HG02938 (cell line): ENCODE measurements around the gene CCDC157.
"Not testable (repeated sequence)": the region's sequence is repeated elsewhere in the genome, so short reads cannot be mapped to it uniquely, and the experiment has no call there.

Source experiments
- ATAC-seq: cut with Tn5 transposase; IDR thresholded peaks from one replicate; pipeline ENCODE4 v1.9.1; 2021; ENCODE audit warnings: mild to moderate bottlenecking, moderate library complexity; ENCODE audit not compliant: unreplicated experiment

CCDC157 gene

GRCh38 chr22:30386960-30387827 lies 30.4 kb downstream of the CCDC157 start, which contains the start of gene RNF215:
TSS of gene RNF215 (minus strand) at chr22:30387411. CDS start at chr22:30387313, 98 bp downstream.
- peak; percentile 66 for ATAC-seq

DNA sequence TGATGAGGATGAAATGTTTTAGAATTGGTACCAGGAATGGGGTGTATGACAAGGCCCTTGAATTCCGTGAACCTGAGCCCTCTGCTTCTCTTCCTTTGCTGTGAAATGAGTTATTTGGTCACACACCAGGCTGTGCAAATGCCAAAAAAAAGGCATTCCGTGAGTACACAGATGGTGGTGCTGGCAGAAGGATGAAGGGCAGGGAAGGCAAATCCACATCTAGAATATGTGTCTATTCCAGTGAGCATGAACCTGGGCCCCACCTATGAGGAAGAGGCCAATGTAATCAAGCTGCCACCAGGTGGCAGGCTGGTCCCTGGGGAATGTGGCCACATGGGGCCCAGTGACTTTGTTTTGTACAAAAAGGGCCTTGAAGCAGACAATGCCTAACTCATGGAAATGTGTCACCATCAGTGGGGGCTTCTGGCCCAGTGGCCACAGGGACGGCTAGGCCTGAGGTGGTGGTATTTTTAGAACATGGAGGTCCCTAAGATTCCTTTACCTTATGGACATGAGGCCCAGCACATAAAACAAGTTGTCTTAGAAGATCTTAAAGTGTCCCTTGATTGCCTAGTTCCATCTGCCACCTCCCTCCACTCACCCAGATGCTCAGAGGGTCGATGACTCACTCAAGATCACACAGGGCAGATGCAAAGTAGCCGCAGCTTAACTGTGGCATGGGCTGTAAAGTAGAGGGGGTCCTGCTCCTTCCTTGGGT lies 34.3 kb downstream of the CCDC157 start:
- ATAC-seq: no peak

GRCh38 chr22:30392661-30393321 lies 36.0 kb downstream of the CCDC157 start:
- ATAC-seq: no peak

DNA sequence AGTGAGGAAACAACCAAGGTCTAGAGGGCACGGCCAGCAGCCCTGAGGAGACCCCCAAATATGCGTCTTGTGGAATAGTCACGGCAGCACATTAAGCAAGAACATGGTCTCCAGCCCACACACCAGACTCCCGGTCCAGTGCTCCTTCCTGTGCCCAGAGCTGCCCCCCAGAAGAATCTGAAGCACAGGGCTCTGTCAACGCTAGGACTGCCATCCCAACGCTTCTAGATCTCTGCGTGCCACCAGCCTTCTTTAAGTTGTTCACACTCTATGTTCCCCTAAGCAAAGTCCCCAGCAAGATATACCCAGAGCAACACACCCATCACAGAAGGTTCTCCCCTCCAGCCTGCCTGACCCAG lies 36.5 kb downstream of the CCDC157 start:
- no peak for ATAC-seq

- no peak for ATAC-seq
Observed at GRCh38 chr22:30393885-30394284, 37.1 kb downstream of the CCDC157 start.

- no peak for ATAC-seq
Observed at GRCh38 chr22:30396871-30397655, 40.3 kb downstream of the CCDC157 start, which contains the start of gene SEC14L2. TSS of gene SEC14L2 (plus strand) at chr22:30397018. CDS start at chr22:30397117, 99 bp downstream.

DNA sequence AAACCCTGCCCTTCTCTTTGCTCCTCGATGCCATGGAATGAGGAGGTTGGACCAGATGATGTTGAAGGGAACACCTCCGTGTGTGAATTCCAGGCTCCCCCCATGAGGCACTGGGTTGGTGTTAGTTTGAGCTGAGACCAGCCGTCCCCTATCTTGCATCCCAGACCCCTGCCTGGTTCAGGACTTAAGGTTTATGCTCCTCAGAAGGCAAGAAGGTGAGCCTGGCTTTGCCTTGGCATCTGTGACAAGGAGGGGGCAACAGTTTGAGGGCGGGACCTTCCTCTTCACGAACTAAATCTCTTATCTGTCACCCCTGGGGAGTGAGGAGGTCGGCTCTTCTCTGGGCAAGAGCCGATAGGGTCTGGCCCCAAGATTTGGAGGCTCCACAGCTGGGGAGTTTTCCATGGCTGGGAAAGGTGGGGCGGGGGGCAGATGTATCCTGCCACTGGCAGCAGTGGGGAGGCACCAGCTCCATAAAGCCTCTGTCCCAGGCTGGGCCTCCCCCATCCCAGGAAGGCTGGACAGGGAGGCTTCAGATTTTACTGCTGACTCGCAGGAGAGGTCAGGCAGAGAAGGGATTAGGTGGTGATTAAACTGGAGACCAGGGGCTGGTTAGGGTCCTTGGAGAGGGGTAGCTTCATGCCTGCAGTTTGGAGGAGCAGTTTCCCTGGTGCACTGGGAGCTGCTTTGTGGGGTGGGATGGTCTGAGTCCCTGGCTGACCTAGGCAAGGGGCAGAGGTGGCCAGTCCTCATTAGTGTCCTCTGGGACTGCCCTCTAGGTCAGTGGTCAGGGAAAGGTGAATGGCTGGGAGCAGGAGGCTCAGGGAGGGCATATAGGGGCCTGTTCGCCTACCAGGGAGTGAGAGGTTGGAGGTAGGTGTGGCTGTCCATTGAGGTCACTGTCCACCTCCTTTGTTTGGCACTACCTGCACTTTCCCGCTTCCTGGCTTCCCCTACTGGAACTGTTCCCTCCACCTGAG lies 41.1 kb downstream of the CCDC157 start:
- no peak for ATAC-seq

DNA sequence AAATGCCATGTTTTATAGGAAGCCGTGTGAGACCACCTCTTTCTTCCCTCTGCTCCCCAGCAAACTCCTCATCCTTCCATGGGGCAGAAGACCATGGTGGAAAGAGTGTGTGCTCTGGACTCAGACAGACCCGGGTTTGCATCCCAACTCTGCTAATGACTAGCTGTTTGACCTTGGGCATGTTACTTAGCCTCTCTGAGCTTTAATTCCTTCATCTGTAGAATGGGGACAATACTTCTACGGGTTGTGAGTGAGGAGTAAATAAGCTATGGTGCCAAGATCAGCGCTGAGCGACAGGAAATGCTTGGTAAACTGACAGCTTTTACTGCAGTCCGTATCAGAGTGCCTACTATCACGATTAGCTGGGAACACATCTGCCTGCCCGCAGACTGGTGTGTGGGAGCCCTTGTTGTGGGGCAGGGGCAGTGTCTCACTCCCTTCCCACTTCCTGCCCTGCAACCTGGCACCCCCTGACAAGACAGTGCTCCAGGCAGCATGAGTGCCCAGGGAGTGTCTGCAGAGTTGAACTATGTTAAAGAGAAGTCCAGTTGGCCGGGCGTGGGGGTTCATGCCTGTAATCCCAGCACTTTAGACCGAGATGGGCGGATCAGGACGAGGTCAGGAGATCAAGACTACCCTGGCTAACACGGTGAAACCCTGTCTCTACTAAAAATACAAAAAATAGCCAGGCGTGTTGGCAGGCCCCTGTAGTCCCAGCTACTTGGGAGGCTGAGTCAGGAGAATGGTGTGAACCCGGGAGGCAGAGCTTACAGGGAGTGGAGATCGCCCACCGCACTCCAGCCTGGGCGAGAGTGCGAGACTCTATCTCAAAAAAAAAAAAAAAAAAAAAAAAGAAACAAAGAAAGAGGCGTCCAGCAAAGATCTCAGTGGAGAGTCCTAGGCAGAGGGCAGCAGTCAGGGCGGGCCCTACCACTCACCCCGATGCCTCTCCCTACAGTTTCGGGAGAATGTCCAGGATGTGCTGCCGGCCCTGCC lies 42.2 kb downstream of the CCDC157 start:
- ATAC-seq: no peak

GRCh38 chr22:30399718-30400117 lies 42.9 kb downstream of the CCDC157 start:
- ATAC-seq: no peak

DNA sequence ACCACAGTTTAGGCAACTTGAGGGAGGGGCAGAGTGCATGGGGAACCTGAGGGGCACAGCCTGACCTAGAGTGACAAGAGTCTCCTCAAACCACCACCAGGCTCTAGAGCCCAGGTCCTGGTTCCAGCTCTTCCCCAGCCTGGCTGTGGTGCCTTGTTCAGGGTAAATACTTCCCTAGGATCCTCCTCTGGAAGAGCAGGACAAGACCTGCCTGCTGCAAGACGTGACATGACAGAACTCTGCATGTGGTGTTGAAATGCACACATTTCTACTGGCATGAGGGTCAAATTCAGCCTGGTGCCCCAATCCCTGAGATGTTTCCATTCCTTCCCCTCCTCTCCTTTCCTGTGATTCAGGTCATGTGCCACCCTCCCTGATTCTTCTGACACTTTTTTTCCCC lies 43.4 kb downstream of the CCDC157 start:
- ATAC-seq: no peak

DNA sequence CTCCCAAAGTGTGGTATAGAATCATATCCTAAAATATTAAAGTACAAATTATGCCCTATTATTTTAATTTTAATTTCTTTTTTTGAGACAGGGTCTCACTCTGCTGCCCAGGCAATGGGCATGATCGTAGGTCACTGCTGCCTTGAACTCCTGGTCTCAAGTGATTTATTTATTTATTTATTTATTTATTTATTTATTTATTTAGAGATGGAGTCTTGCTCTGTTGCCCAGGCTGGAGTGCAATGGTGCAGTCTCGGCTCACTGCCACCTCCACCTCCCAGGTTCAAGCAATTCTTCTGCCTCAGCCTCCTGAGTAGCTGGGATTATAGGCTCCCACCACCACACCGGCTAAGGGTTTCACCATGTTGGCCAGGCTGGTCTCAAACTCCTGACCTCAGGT lies 44.2 kb downstream of the CCDC157 start:
- not testable (repeated sequence) for ATAC-seq

DNA sequence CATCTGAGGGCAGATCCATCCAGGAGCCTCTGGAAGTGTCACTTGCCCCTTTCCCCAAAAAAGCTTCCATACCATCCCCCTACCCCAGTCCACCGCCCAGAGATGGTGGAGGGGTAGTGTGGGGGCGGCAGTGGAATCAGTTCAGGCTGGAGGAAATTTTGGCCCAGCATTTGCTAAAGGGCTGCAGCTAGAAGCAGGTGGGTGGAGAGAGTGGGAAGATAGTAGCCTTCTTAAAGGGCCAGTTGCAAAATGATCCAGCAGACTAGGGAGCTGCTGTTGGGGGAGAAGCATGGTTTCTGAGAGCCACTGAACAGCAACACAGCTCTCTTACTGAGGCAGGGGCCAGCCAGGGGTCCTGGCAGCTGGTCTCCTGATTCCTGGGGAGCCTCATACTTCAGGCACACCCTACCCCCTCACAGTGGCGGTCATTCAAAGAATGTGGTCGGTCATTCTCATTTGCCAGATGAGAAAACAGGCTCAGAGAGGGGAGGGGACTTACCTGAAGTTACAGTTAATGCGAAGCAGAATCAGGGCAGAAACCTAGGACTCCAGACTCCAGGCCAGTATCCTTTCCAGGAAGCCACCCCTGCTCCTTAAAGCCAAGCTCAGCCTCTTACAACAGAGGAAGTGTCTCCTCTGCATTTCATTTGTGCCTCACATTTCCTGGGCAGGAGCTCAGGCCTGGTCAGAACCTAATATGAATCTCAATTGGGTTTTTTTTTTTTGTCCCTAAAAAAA lies 45.4 kb downstream of the CCDC157 start:
- no peak for ATAC-seq

DNA sequence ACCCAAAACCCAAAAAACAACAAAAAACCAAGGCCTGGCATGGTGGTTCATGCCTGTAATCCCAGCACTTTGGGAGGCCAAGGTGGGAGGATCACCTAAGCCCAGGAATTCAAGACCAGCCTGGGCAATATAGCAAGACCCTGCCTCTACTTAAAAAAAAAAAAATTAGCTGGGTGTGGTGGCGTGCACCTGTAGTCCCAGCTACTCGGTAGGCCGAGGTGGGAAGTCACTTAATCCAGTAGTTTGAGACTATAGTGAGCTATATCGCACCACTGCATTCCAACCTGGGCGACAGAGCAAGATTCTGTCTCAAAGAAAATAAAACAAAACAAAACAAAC lies 45.9 kb downstream of the CCDC157 start:
- not testable (repeated sequence) for ATAC-seq

DNA sequence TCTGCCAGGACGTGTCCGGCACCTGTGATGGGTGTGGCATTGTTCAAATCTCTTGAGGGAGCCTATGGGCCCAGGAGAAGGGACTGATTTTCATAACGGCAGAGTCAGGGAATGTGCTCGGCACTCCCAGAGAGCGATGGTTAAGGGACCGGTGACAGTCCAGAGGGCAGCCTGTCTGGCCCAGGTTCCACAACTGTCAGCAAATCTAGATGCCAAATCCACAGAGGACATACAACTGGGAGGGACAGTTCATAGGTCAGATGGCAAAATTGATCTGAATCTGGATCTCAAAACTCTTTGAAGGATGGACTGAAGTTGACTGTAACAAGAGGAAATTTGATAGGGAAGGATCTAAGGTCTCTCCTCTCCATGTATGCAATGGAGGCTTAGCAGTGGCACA lies 47.5 kb downstream of the CCDC157 start:
- ATAC-seq: no peak

- ATAC-seq: no peak
Observed at GRCh38 chr22:30405731-30406130, 48.9 kb downstream of the CCDC157 start.

GRCh38 chr22:30406400-30406799 lies 49.6 kb downstream of the CCDC157 start:
- no peak for ATAC-seq

DNA sequence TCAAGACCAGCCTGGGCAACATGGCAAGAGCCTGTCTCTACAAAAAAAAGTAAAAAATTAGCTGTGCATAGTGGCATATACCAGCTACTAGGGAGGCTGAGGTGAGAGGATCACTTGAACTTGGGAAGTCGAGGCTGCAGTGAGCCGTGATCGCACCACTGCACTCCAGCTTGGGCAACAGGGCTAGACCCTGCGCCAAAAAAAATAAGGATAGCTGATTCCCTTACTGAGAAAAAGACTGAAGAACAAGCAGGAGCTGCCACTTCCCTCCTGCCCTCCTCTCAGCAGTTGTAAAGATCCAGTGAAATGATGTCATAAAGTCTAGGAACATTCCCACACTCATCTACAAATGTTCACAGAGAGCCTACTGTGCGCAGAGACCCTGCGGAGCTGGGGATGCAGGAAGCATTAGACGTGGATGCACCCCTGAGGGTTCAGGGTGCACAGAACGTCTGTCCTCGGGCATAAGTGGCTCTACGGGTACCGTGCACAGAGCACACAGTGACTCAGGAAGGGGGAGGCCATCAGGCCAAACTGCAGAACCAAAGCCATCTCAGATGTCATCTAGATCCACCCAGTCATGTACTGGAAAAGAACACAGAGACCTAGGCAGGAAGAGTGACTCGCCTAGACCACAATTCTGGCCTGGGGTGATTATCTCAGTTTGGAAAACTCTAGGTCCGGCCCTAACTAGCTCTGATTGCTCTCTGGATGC lies 51.7 kb downstream of the CCDC157 start:
- no peak for ATAC-seq
